Effector memory CD8-positive, alpha-beta T cell (primary cell): ENCODE results near the gene HES3.

Source experiments
- ATAC-seq: fragments of 150-1000 bp; cut with Tn5 transposase; replicated peaks from 2 replicates; pipeline ENCODE4 v1.10.0; 2021; ENCODE audit warnings: mild to moderate bottlenecking, moderate library complexity
- DNase-seq, 3 experiments: peaks; one replicate each; pipeline ENCODE4 v3.0.0; 2021
- H3K27ac Mint-ChIP-seq, 2 donors: one replicate each; pipeline ENCODE4 v1.8.0; 2022; ENCODE audit warnings: mild to moderate bottlenecking in 2 of 2, mixed read lengths in 2 of 2, moderate library complexity in 2 of 2
- H3K27me3 Mint-ChIP-seq, 2 donors: one replicate each; pipeline ENCODE4 v1.8.0; 2022; ENCODE audit warnings: mixed read lengths in 2 of 2
- H3K36me3 Mint-ChIP-seq: one replicate; pipeline ENCODE4 v1.8.0; 2022; ENCODE audit warnings: mild to moderate bottlenecking, moderate library complexity, mixed read lengths; ENCODE audit not compliant: insufficient read depth
- H3K4me1 Mint-ChIP-seq, 2 donors: one replicate each; pipeline ENCODE4 v1.8.0; 2022; ENCODE audit warnings: low read depth in 2 of 2, mixed read lengths in 2 of 2
- H3K4me3 Mint-ChIP-seq, 2 donors: one replicate each; pipeline ENCODE4 v1.8.0; 2022; ENCODE audit warnings: mild to moderate bottlenecking in 2 of 2, mixed read lengths in 2 of 2, moderate library complexity in 2 of 2
- H3K9me3 Mint-ChIP-seq, 2 donors: one replicate each; pipeline ENCODE4 v1.8.0; 2022; ENCODE audit warnings: mixed read lengths in 2 of 2

The HES3 gene

DNA sequence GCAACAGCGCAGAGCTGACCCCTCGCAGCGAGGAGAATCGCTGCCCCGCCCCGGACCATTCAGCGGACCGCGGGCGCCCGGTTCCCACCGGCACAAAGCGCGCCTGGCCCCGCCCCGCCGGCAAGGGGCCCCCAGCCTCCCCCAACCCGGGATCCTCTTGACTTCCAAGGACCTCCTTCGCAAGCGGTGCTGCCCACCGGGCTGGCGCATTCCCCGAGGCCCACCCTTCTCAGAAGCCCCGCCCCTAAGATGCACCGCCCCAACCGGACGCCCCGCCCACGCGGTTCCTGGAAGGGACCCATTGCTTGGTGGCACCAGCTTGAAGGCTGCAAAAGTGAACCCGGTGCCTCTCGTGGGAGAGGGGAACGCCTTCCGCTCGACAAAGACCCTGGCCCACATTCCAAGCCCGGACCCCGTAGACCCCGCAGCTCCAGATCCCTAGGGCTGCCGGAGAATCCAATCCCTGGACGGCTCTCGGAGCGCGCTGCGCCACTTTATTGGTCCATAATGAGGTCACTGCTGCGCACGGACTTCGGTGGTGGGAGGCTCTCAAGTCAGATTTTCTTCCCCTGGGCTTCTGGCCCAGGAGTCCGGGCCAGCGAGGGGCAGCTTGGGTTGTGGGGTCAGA, 2.0 kb downstream of the HES3 start:
- Mint-ChIP-seq H3K27me3 (peaks cover 51 to 73% of the 10 kb centered on the region in 2 donors), H3K27ac (no peak overlapping the region), H3K4me1 (peaks cover 7 to 17% of the 10 kb centered on the region in 2 donors), H3K9me3 (no peaks in the 10 kb centered on the region), H3K4me3 (peak overlapping the region; percentile 73 to 76), H3K36me3 (peaks cover 14% of the 10 kb centered on the region)
- ATAC-seq (no peak), DNase-seq (peak in 2 of 3 experiments; percentile 27 to 33)

DNA sequence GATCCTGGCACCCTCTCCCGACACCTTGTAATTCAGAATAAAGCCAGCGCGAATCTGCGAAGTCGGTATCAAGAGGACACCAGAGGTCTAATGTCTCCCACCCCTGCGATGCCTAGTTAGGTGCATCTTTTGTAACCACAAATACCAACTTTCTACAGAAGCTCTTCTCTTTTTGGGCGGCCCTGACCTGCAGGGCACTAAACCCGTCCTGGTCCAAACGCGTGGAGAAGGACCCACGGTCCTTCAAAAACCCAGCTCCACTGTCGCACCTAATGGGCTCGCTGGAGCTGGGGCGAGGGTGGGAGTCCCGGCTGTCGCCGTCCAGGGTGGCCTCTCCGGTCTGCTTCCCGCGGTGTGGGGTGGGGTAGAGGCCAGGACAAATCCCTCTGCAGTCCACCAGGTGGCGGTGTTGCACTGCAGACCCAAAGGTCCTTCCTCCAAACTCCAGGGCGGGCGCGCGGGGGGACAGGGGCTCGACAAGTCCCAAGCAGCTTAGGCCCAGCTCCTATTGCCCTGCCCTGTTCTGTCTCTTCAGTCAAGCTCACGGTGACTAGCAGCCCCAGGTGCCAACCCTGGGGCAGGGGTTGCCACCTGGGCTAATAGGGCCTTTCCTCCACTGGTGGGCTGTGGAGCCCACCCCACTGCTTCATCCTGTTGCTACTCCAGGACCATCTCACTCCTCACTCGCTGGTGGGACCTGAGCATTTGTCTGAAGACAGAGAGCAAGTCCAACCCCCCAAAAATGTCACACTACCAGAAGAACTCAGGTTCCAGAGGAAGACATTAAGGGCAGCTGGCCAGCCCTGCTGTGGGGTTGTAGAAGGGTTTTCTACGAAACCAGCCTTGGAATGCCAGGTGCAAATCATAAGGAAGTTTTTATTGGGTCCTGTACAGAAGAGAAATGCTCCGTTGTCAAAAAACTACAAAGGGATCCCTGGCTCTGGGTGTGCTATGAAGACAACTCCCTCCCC, 2.8 kb downstream of the HES3 start:
- H3K27me3 Mint-ChIP-seq: peaks cover 48 to 73% of the 10 kb centered on the region in 2 donors

DNA sequence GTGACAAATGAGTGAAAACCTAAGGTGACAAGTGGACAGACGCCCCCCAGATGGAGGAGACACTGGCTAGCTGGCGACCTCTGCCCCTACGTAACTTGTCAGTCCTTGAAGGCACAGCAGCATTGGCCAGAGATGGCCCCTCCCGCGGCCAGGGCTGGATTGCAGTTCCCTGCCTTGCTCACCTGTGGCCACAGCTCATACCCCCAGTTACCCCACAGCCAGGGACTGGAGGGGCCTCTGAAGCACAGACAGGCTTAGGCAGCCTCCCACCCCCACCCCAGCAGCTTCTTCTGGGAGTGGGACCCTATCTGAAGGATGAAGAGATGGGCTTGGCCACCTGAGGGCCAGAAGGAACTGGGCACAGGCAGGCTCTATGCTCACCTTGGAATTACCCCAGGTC, 3.7 kb downstream of the HES3 start:
- DNase-seq: no peak
- no peak for ATAC-seq
- Mint-ChIP-seq H3K27ac (no peak overlapping the region), H3K9me3 (no peaks in the 10 kb centered on the region), H3K4me3 (no peak overlapping the region), H3K27me3 (peaks cover 47 to 79% of the 10 kb centered on the region in 2 donors), H3K36me3 (peaks cover 17% of the 10 kb centered on the region), H3K4me1 (peaks cover 7 to 11% of the 10 kb centered on the region in 2 donors)

More for the DNA sequence above, 2.8 kb downstream of the HES3 start:
- Mint-ChIP-seq H3K4me1 (peaks cover 7 to 11% of the 10 kb centered on the region in 2 donors), H3K36me3 (peaks cover 14% of the 10 kb centered on the region), H3K27ac (no peak overlapping the region), H3K9me3 (no peaks in the 10 kb centered on the region), H3K4me3 (peak overlapping the region; percentile 73 to 76)
- DNase-seq (peak; percentile 73 to 77 (median 76)), ATAC-seq (peak; percentile 71)

DNA sequence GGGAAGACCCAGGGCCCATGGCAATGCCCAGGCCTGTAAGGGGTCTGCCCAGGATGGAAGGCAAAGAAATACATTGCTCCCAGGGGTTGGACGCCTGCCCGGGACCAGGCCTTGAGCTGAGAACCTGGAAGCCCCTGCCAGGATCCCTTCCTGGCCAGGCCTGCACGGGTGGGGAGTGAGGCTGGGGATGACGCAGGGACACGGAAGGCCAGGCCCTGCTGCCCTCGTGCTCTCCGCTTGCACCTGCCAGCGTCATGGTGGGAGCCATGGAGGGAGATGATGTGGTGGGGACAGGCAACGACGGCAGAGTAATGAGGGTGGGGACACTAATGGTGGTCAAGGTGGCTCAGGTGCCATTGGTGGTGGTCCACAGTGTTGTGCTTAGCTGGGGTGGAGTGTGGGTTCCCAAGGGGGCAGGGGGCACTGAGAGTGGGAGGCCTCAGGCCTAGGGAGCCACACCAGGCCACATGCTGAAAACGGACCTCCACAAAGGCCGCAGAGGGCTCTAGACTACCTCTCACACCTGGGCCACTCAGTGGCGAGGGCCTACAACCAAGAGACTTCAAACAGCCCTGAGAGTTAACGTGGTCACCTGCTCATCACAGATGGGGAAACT, 4.3 kb downstream of the HES3 start:
- Mint-ChIP-seq H3K36me3 (peaks cover 14% of the 10 kb centered on the region), H3K9me3 (no peaks in the 10 kb centered on the region), H3K27me3 (peaks cover 45 to 75% of the 10 kb centered on the region in 2 donors), H3K27ac (no peak overlapping the region), H3K4me3 (peak overlapping the region in 1 of 2 donors; percentile 34), H3K4me1 (peaks cover 7 to 11% of the 10 kb centered on the region in 2 donors)
- ATAC-seq: no peak
- no peak for DNase-seq

DNA sequence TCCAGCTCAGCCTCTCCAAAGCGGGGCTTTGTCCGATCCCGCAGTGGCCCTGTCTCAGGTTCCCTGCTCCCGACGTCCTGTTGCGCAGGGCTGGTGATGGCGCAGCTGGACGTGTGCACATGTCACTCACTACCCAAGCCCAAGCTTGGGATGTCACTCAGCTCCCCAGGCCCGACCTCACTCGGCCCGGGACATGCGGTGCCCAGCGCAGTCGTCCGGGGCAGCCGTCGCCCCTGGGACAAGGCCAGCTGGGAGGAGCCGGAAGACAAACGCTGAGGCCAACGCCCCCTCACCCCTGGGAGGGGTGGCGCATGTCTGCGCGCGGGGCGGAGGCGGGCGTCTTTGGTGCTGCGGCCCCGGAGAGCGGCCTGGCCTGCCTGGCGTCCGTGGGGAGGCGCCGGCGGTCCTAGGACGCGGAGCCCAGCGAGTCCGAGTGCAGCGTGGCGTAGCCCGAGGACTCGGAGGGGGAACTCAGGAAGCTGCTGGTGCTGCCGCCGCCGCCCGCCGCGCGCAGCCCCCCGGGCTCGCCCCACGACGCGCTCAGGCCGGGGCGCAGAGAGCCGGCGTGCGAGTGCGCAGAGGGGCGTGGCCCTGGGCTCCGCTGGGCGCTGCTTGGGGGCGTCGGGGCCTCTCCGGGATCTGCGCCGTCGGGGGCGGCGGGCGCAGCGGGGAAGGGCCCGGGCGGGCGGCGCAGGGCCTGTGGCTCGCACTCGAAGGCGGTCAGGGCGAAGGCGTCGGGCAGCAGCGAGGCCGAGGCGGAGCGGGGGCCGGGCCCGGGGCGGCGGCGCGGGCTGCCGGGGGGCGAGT, 5.2 kb downstream of the HES3 start:
- H3K27me3 Mint-ChIP-seq: peaks cover 36 to 66% of the 10 kb centered on the region in 2 donors
- H3K36me3 Mint-ChIP-seq: peaks cover 10% of the 10 kb centered on the region
- peaks cover 7 to 11% of the 10 kb centered on the region in 2 donors for H3K4me1 Mint-ChIP-seq
- no peak for DNase-seq
- no peaks in the 10 kb centered on the region for H3K9me3 Mint-ChIP-seq
- ATAC-seq: no peak
- H3K4me3 Mint-ChIP-seq: peak overlapping the region in 1 of 2 donors; percentile 34
- no peak overlapping the region for H3K27ac Mint-ChIP-seq

DNA sequence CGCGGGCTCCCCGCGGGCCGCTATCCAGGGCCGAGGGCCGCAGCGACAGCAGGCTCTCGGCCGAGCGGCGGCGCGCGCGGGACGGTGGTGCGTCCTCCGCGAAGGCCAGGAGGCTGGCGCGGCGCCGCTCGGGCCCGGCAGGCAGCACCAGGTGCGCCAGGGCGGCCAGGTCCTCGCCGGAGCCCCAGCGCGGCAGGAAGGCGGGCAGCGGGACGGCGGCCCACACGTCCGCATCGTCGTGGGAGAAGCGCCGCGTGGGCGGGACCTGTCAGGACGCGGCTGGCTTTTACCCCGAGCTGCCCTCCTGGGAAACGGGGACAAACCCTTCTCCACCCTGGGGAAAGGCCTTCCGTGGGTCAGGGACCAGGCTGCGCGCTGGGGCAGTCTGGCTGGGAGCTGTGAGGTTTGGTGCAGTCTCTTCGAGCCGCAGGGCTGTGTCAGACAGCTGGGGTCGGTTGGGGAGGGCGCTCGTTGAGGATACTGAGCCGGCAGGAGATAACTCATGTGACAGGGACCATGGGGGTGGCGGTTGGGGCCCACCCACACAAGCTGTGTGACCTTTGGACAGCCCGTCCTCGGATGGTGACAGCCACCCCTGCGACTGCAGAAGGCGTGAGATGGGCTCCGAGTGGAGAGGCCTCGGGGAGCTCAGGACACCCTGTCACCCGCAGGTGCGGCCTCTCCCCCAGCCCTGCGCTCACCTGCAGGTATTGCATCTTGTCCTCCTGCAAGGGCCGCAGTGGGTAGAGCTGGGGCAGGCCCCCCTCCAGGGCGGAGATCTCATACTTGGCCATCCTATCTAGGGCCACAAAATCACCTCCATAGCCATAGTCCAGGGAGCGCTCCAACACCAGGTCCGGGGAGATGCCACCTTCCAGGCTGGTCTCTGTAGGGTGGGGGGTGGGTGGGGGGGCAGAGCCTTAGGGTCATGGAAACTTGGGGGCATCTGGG, 6.0 kb downstream of the HES3 start:
- H3K4me1 Mint-ChIP-seq: peaks cover 7 to 11% of the 10 kb centered on the region in 2 donors
- DNase-seq: no peak
- H3K9me3 Mint-ChIP-seq: no peaks in the 10 kb centered on the region
- no peak for ATAC-seq
- peaks cover 36 to 58% of the 10 kb centered on the region in 2 donors for H3K27me3 Mint-ChIP-seq
- H3K4me3 Mint-ChIP-seq: no peak overlapping the region
- peaks cover 10% of the 10 kb centered on the region for H3K36me3 Mint-ChIP-seq
- no peak overlapping the region for H3K27ac Mint-ChIP-seq

DNA sequence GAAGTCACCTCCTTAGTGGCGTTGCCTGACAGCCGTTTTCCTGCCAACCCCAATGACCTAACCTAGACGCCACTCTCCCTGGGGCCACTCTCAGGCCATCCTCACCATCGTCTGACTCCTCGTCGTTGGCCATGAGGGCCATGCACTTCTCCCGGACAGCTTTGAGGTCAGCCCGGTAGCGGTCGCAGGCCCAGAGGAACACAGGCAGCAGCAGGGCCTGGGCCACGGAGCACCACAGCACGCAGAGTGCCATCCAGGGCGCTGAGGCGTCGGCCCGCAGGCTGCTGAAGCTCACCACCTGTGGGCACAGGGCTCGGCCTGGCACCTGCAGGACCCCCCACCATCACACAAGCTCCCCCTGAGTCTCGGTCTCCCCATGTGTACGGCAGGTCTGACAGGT, 7.3 kb downstream of the HES3 start:
- H3K36me3 Mint-ChIP-seq: peaks cover 8% of the 10 kb centered on the region
- no peaks in the 10 kb centered on the region for H3K9me3 Mint-ChIP-seq
- no peak for ATAC-seq
- H3K4me1 Mint-ChIP-seq: peaks cover 7 to 8% of the 10 kb centered on the region in 2 donors
- H3K27me3 Mint-ChIP-seq: peaks cover 36 to 56% of the 10 kb centered on the region in 2 donors
- H3K27ac Mint-ChIP-seq: no peak overlapping the region
- no peak overlapping the region for H3K4me3 Mint-ChIP-seq
- no peak for DNase-seq

DNA sequence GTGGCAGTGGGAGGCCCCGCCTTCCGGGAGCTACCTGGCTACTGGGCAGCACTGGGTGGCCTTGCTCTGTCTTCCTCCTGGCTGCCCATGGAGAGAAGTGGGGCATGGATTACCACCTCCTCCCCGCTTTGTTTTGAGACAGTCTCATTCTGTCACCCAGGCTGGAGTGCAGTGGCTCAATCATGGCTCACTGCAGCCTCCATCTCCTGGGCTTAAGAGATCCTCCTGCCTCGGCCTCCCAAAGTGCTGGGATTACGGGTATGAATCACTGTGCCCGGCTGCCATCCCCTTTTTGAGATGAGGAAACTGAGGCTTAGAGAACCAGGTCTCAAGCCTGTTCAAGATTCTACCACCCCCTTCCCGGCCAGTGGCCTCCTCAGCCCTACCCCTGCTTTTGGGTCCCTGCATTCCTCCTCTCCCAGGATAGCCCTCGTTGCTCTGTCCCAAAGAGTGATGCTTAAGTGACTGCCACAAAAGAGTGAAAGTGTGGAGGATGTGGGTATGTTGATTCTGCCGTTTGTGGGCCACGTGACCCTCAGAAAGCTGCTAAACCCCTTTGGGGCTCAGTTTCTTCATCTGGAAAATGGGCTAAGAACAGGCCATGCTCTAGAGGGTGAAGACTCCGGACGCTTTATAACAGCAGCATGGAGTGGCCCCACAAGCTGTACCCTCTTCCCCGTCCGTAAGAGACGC, 7.8 kb downstream of the HES3 start:
- Mint-ChIP-seq H3K4me3 (no peak overlapping the region), H3K27ac (no peak overlapping the region), H3K4me1 (peaks cover 3% of the 10 kb centered on the region in 2 donors), H3K9me3 (no peaks in the 10 kb centered on the region), H3K36me3 (peaks cover 3% of the 10 kb centered on the region), H3K27me3 (peaks cover 30 to 50% of the 10 kb centered on the region in 2 donors)
- ATAC-seq (no peak), DNase-seq (no peak)

DNA sequence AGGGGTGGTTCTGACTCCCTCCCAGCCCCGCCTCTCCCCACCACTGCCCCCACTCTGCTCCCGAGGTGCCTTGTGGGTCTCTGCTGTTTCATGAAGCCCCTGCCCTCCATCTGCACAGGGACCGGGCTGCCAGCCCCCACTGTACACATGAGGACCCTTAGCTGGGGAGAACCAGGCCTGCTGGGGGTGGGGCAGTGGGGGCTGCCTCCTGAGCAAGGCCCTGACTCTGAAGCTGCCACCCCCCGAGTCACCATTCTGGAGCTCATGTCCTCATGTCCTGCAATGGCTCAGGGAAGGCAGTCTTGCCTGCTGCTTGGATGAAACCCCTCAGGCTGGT, 8.4 kb downstream of the HES3 start:
- no peaks in the 10 kb centered on the region for H3K9me3 Mint-ChIP-seq
- peaks cover 3% of the 10 kb centered on the region for H3K36me3 Mint-ChIP-seq
- peaks cover 25 to 49% of the 10 kb centered on the region in 2 donors for H3K27me3 Mint-ChIP-seq
- ATAC-seq (no peak), DNase-seq (no peak)
- H3K27ac Mint-ChIP-seq: no peak overlapping the region
- no peaks in the 10 kb centered on the region for H3K4me1 Mint-ChIP-seq
- no peak overlapping the region for H3K4me3 Mint-ChIP-seq

DNA sequence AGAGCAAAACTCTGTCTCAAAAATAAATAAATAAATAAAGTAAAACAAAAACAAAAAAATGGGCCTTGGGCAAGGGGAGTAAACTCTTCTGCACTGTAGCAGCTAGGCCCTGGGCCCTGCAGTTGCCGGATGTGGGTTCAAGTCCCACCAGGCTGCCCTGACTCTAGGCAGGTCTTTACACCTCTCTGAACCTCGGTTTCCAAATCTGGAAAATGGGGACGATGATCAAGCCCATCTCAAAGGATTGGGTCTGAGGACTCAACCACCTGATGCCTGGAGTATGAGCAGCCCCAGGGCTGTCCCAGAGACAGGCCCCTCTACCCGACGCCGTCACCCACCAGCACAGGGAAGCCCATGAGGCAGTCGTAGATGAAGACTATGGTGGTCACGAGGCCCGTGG, 9.4 kb downstream of the HES3 start:
- no peak overlapping the region for H3K27ac Mint-ChIP-seq
- H3K4me1 Mint-ChIP-seq: no peaks in the 10 kb centered on the region
- H3K36me3 Mint-ChIP-seq: peaks cover 3% of the 10 kb centered on the region
- H3K27me3 Mint-ChIP-seq: peaks cover 18 to 42% of the 10 kb centered on the region in 2 donors
- no peak overlapping the region for H3K4me3 Mint-ChIP-seq
- DNase-seq (no peak), ATAC-seq (no peak)
- H3K9me3 Mint-ChIP-seq: no peaks in the 10 kb centered on the region

DNA sequence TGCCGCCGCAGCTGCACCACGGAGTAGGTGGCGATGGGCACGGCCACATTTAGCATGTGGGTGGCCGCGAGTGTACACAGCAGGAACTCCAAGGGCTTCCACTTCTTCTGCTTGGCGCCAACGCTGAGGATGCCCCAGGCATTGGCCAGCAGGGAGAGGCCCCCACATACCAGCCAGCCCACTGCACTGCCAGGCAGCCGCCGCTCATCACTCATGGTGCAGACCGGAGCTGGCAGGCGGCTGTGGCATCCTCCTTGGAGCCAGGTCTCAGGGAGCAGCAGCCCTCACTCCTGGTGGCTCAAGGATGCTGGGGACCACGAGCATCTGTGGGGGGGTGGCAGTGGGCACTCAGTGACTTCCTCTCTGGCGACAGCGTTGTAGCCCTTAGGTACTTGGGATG, 10.7 kb downstream of the HES3 start:
- no peak overlapping the region for H3K27ac Mint-ChIP-seq
- no peak for DNase-seq
- H3K9me3 Mint-ChIP-seq: no peaks in the 10 kb centered on the region
- H3K4me3 Mint-ChIP-seq: no peak overlapping the region
- peaks cover 16 to 35% of the 10 kb centered on the region in 2 donors for H3K27me3 Mint-ChIP-seq
- ATAC-seq: no peak
- H3K4me1 Mint-ChIP-seq: peaks cover 0 to under 1% of the 10 kb centered on the region in 2 donors
- H3K36me3 Mint-ChIP-seq: peaks cover 9% of the 10 kb centered on the region

DNA sequence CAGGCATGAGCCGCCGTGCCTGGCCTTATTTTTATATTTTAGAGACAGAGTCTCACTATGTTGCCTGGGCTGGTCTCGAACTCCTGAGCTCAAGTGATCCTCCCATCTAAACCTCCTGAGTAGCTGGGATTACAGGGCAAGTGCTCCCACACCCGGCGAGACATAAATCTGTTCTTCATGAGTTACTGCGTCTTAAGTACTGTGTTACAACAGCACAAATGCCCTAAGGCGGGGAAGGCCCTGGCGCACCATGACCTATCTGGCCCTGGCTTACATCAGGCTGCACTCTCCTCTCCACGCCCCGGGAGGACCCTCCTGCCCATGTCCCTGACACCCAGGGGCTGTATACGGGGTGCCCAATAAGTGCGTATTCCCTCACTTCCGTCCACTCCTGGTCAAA, 12.7 kb downstream of the HES3 start:
- H3K4me3 Mint-ChIP-seq: no peak overlapping the region
- peaks cover 0 to 3% of the 10 kb centered on the region in 2 donors for H3K4me1 Mint-ChIP-seq
- peaks cover 9% of the 10 kb centered on the region for H3K36me3 Mint-ChIP-seq
- peaks cover 0 to 20% of the 10 kb centered on the region in 2 donors for H3K27me3 Mint-ChIP-seq
- DNase-seq (no peak), ATAC-seq (no peak)
- no peaks in the 10 kb centered on the region for H3K9me3 Mint-ChIP-seq
- H3K27ac Mint-ChIP-seq: no peak overlapping the region
